Adrenal gland (tissue), 12 donors: ENCODE data around the gene MDM1. TPM values are rescaled to one million over a fixed set of nuclear protein-coding genes. Genes with fewer than 3 reads are reported as not detected.

Source experiments
- DNase-seq, 7 donors: peaks; one replicate each; pipeline ENCODE4 v3.0.0-alpha.2; 2019 to 2020
- H3K27ac ChIP-seq, 5 donors: fragments of 200-600 bp; sonication (generic) in 4 of 5; 1 replicate in 3 of 5; 2 replicates in 2 of 5; pipeline versions ENCODE4 v1.5.1 to v1.8.0; 2016 to 2020; ENCODE audit warnings: mild to moderate bottlenecking in 1 of 5
- H3K27me3 ChIP-seq: fragments of 200-600 bp; 2 replicates; pipeline ENCODE4 v1.8.0; 2021
- H3K36me3 ChIP-seq, 2 donors: fragments of 200-600 bp; replicated peaks in 1 of 2; 1 replicate in 1 of 2; 2 replicates in 1 of 2; pipeline versions ENCODE4 v1.5.1 to v1.8.0; 2018 to 2022
- H3K4me1 ChIP-seq, 2 donors: fragments of 200-600 bp; replicated peaks in 1 of 2; 1 replicate in 1 of 2; 2 replicates in 1 of 2; pipeline versions ENCODE4 v1.5.1 to v1.8.0; 2018 to 2021
- H3K4me3 ChIP-seq, 4 donors: fragments of 200-600 bp; sonication (generic) in 3 of 4; one replicate each; pipeline ENCODE4 v1.5.1; 2016 to 2018
- H3K9me3 ChIP-seq, 3 donors: fragments of 200-600 bp; sonication (generic) in 1 of 3; replicated peaks in 1 of 3; 1 replicate in 2 of 3; 2 replicates in 1 of 3; pipeline versions ENCODE4 v1.5.1 to v1.8.0; 2016 to 2021
- POLR2A ChIP-seq, 2 donors: fragments of 450-650 bp; IDR thresholded peaks; one replicate each; pipeline ENCODE4 v1.6.1; 2017; ENCODE audit warnings: antibody characterized with exemption in 2 of 2, mild to moderate bottlenecking in 2 of 2, moderate library complexity in 1 of 2
- whole genome bisulfite sequencing, 4 donors: extraction: QIAGEN DNeasy Blood & Tissue Kit in 2 of 4; methylation state at CpG; one replicate each; pipeline versions ENCODE4 v1.1.5 to v1.1.7; 2013 to 2017; 5-methylcytosine and 5-hydroxymethylcytosine counted together
- intact Hi-C, 2 donors: fragments of 100-400 bp; cut with DNase I; formaldehyde crosslinking; loops; one replicate each; pipeline versions ENCODE4 v1.14.1 to v1.15.0; 2022 to 2023
- polyA plus RNA-seq, 3 donors: library from polyadenylated mRNA; stranded (reverse); fragments of 200-250 nt in 2 of 3; fragments of 350-450 nt in 1 of 3; fragmentation: Illumina TruSeq in 1 of 3; extraction: RNeasy Lipid Tissue Mini Kit (QIAGEN cat#74804) in 1 of 3; gene quantifications; one replicate each; pipeline ENCODE4 v1.2.3, GENCODE V29; 2013 to 2014
- total RNA-seq, 9 donors: library from RNA; depleted of rRNA in 4 of 9; stranded (reverse); fragments of >200 nt in 4 of 9; fragments of 120-200 nt in 1 of 9; fragmentation: NEBNext Ultra II Directional in 1 of 9; extraction: Animal tissue kit (Norgen Biotek cat#: 25700) in 1 of 9; gene quantifications; one replicate each; pipeline versions ENCODE4 v1.1.0 to v1.2.4, GENCODE V29; 2013 to 2023
- TF ChIP-seq, protein P1 (sequence below), 6 experiments: fragments of 450-650 bp in 4 of 6; fragments of 200-600 bp in 2 of 6; sonication (generic) in 1 of 6; IDR thresholded peaks; 1 replicate in 5 of 6; 2 replicates in 1 of 6; pipeline versions ENCODE4 v1.5.1 to v1.8.0; 2016 to 2021; ENCODE audit warnings: antibody characterized with exemption in 6 of 6, mild to moderate bottlenecking in 2 of 6, moderate library complexity in 1 of 6
- donor health status: healthy with polysubstance abuse.
- donor health status: Bipolar disorder and iron deficiency.
- donor health status: DM: yes; HTN: yes; CAD: no.
- donor health status: DM: no; HTN: no; CAD: no.
- donor health status: DM: no; HTN: no; CAD: no.
- donor health status: DM: yes; HTN: yes; CAD: no.

The MDM1 gene
- total and polyA plus RNA-seq, 12 donors, result 6.5 to 19.4 (median 10.5) TPM

DNA sequence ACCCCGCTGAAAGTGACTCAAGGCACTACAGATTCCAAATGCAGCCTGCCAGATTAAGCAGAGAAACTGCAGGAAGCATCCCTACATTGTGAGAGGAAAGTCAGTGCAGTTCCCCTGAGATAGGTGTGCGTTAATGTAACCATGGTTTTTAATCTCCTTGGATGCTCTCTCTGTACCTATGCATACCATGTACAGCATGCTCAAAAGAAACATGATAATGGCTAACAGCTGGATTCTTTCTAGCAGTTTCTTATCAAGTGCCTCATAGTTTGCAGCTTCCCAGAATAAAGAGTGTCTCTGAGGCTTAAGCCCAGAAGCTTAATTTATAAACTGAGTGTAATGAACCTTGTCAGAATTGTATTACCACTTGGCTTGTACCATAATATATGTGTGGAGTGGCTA lies 17.1 kb upstream of the MDM1 start:
- no peak overlapping the region for H3K4me3 ChIP-seq
- H3K36me3 ChIP-seq, result no peaks in the 10 kb centered on the region
- H3K4me1 ChIP-seq, result no peaks in the 10 kb centered on the region
- WGBS, 4 donors, result 63 to 79% (median 72%) methylated on average over 2 of the region's 2 CpGs
- no peak for DNase-seq
- H3K27me3 ChIP-seq, result no peaks in the 10 kb centered on the region
- TF ChIP-seq, protein P1, sequence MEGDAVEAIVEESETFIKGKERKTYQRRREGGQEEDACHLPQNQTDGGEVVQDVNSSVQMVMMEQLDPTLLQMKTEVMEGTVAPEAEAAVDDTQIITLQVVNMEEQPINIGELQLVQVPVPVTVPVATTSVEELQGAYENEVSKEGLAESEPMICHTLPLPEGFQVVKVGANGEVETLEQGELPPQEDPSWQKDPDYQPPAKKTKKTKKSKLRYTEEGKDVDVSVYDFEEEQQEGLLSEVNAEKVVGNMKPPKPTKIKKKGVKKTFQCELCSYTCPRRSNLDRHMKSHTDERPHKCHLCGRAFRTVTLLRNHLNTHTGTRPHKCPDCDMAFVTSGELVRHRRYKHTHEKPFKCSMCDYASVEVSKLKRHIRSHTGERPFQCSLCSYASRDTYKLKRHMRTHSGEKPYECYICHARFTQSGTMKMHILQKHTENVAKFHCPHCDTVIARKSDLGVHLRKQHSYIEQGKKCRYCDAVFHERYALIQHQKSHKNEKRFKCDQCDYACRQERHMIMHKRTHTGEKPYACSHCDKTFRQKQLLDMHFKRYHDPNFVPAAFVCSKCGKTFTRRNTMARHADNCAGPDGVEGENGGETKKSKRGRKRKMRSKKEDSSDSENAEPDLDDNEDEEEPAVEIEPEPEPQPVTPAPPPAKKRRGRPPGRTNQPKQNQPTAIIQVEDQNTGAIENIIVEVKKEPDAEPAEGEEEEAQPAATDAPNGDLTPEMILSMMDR (IDR thresholded peaks at IDR 0.05), result no peak
- TF ChIP-seq POLR2A (IDR thresholded peaks at IDR 0.05), result no peak
- intact Hi-C loops, result no loop called here
- no peaks in the 10 kb centered on the region for H3K9me3 ChIP-seq
- no peak overlapping the region for H3K27ac ChIP-seq

DNA sequence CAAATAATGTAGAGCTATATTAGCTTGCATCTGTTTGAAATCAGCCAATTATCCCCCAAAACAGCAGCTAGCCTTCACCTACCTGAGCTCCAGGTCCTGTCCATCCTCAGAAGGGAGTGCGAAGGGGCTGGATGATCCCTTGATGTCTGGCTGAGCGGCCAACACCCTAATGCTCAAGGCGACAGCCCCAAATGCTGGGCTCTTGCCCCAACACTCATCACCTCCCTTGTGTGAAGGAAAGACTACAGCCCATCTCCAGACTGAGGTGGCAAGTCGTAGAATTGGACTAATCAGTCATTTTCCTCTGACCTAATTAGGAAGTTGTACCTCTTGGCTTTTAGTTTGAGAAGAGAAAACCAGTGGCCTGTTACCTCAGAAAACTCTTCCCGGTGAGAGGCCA lies 16.3 kb upstream of the MDM1 start:
- Histone ChIP-seq H3K4me1 (no peaks in the 10 kb centered on the region), H3K9me3 (no peaks in the 10 kb centered on the region), H3K36me3 (no peaks in the 10 kb centered on the region), H3K4me3 (no peak overlapping the region), H3K27ac (no peak overlapping the region), H3K27me3 (no peaks in the 10 kb centered on the region)
- WGBS, 4 donors, result 87 to 90% (median 89%) methylated on average over 5 of the region's 5 CpGs
- TF ChIP-seq, protein P1 (IDR thresholded peaks at IDR 0.05), result no peak
- no peak for TF ChIP-seq POLR2A (IDR thresholded peaks at IDR 0.05)
- DNase-seq, result no peak
- intact Hi-C loops, result no loop called here

DNA sequence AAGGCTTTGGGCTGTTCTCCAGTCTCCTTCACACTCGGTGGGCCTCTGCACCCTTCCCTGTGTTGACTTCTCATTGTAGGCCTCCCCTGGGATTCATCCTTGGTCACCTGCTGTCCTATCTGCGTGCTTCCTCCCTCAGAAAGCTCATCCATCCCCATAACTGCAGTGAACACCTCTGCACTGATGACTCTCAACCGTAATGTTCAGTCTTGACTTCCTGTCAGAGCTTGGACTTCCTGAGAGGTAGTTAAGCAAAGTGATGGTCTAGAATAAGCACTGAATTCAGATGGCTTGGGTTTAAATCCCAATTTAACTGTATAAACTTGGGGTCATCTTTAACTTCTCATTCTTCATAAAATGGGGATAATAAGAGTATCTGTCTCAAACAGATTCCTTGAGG lies 13.6 kb upstream of the MDM1 start:
- DNase-seq, result no peak
- H3K27ac ChIP-seq, result no peak overlapping the region
- no peaks in the 10 kb centered on the region for H3K9me3 ChIP-seq
- H3K27me3 ChIP-seq, result no peaks in the 10 kb centered on the region
- H3K36me3 ChIP-seq, result no peaks in the 10 kb centered on the region
- TF ChIP-seq, protein P1 (IDR thresholded peaks at IDR 0.05), result no peak
- TF ChIP-seq POLR2A (IDR thresholded peaks at IDR 0.05), result no peak
- intact Hi-C loops, result no loop called here
- H3K4me3 ChIP-seq, result no peak overlapping the region
- WGBS, 4 donors, result 60 to 77% (median 63%) methylated on average over 3 of the region's 3 CpGs
- no peaks in the 10 kb centered on the region for H3K4me1 ChIP-seq

DNA sequence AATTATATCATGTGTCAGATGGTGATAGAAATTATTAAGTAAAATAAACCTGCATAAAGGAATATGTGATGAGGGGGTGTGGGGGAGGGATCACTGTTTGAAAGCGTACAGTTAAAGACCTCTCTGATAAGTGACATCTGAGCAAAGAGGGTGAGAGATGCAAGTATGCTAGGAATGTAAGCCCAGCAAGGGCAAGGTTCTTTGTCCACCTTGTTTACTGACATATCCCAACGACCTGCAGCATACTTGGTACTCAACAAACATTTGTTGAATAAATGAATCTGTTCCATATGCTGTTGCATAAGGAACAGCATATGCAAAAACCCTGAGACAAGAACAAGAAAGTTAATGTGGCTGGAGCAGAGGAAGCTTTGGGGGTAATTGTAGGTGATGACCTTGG lies 12.0 kb upstream of the MDM1 start:
- H3K9me3 ChIP-seq, result no peaks in the 10 kb centered on the region
- 42 to 54% (median 50%) methylated on average over 2 of the region's 2 CpGs for WGBS, 4 donors
- H3K36me3 ChIP-seq, result no peaks in the 10 kb centered on the region
- no peaks in the 10 kb centered on the region for H3K27me3 ChIP-seq
- TF ChIP-seq, protein P1 (IDR thresholded peaks at IDR 0.05), result no peak
- TF ChIP-seq POLR2A (IDR thresholded peaks at IDR 0.05), result no peak
- intact Hi-C loops, result no loop called here
- H3K27ac ChIP-seq, result no peak overlapping the region
- no peak overlapping the region for H3K4me3 ChIP-seq
- H3K4me1 ChIP-seq, result no peaks in the 10 kb centered on the region
- DNase-seq, result no peak
